Colon (tissue), 2 donors: ENCODE data around the gene SLC1A5.
"Not testable (repeated sequence)": the region's sequence is repeated elsewhere in the genome, so short reads cannot be mapped to it uniquely, and the experiment has no call there.

ENCODE experiments used
- FAIRE-seq: peaks from 2 replicates; lab custom pipeline; 2012; peaks lifted over from hg19 to GRCh38; lab: Jason Lieb, UNC
- donor health status: control.
- donor health status: control.

Gene SLC1A5

DNA sequence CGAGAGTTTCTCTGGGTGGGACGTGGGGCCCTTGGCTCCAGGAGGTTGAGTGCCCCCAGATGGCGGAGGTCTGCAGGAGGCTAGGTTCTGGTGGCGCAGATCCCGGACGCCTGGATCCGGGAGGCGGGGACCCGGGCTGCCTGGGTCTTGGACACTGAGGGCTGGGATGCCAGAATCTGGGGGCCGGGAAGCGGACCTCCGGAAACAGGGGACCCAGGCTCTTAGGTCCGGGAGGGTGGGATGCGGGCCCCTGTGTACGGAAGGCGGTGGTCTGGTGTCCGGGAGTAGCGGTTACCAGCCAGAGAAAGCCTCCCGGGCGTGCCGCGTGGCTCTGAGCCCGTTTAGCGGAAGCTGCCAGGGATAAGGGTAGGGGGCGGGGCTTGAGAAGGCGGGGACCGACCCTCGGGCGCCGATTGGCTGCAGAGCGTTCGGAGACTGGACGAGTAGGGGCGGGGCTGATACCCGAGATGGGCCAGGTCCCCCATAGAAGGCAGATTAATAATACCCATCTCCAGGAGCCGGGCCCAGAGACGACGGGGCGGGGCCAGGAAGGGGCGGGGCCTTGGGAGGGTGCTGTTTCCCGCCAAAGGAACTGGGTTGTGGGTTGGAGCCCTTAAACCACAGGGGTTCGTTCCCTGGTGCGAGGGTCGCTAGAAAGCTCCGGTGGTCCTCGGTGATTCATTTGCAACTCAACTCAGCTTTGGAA, at the start of gene SLC1A5:
Gene SLC1A5 (minus strand): TSS at position 333 of the 706 bp plus-strand sequence. CDS start 629 bp downstream, outside the sequence.
- no peak for FAIRE-seq

DNA sequence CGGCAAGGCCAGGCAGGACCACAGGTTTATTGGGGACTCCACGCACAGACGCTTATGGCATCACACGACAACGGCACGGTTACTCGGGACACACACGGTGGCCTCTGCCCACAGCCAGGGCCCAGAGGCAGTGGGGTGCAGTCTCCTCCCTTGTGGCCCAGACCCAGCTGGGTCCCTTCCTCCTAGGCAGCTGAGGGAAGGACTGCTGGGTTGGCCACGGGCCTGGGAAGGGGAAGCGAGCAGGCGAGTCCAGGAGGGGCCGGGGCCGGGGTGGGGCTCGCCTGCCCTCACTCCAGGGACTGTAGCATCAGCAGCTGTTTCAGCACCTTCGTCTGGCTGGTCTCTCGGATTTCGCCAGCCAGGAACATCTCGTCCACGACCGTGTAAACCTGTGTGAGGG, 49.8 kb upstream of the SLC1A5 start:
- FAIRE-seq: no peak

GRCh38 chr19:46834984-46835383, 46.6 kb upstream of the SLC1A5 start:
- no peak for FAIRE-seq

- no peak for FAIRE-seq
Observed at GRCh38 chr19:46834121-46834520, 45.7 kb upstream of the SLC1A5 start.

GRCh38 chr19:46830864-46831263, 42.5 kb upstream of the SLC1A5 start:
- FAIRE-seq: no peak

- FAIRE-seq: no peak
Observed at GRCh38 chr19:46828484-46828883, 40.1 kb upstream of the SLC1A5 start.

DNA sequence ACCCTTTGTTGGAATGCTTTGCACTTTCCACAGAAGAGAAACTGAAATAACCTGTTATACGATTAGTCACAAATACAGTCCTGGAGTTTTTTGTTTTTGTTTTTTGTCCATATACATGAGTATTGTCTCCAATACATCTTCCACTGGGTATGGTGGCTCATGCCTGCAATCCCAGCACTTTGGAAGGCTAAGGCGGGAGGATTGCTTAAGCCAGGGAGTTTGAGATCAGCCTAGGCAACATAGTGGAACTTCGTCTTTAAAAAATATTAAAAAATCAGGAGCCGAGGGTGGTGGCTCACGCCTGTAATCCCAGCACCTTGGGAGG, 37.3 kb upstream of the SLC1A5 start:
- FAIRE-seq: no peak

DNA sequence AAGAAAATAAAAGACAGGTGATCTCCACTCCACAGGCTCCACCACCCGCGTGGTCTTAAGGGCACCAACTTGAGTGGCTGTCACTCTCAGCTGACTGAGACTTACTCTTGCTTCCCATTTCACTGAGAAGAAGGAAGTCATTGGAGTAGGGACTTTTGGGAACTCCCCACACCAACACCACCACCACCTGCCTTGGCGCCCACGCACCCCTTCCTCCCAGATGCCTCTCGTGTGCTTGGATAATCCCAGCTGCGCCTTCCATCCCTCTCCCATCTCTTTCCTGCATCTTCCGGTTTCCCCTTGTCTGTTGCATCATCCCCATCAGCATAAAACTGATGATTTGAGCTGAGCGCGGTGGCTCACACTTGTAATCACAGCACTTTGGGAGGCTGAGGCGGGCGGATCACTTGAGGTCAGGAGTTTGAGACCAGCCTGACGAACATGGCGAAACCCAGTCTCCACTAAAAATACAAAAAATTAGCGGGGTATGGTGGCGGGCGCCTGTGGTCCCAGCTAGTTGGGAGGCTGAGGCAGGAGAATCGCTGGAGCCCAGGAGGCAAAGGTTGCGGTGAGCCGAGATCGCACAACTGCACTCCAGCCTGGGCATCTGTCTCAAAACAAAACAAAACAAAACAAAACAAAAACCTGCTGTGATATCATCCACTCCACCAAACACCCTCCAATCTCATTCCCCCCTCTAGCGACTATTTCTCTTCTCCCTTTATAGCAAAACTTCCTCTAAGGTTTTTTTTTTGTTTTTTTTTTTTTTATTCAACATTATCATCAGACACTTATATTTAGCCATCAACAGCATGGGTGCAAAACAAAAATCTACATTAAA, 36.7 kb upstream of the SLC1A5 start:
- FAIRE-seq: no peak

DNA sequence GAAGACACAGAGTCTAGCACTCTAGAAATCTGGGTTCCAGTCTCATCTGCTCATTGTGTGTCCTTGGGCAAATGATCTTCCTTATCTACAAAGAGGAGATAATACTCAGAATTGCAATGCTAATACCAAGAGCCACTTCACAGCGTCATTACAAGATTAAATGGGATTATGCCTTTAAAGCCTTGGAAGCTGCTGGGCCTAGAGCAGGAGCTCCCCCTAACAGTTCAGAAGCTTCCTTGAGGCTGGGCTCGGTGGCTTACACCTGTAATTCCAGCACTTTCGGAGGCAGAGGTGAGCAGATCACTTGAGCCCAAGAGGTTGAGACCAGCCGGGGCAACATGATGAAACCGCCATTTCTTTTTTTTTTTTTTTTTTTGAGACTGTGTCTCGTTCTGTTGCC, 34.7 kb upstream of the SLC1A5 start:
- no peak for FAIRE-seq

GRCh38 chr19:46822410-46822787, 34.0 kb upstream of the SLC1A5 start:
- FAIRE-seq: not testable (repeated sequence)

GRCh38 chr19:46821512-46822409, 33.4 kb upstream of the SLC1A5 start:
- FAIRE-seq: no peak

- FAIRE-seq: no peak
Observed at GRCh38 chr19:46818812-46819211, 30.4 kb upstream of the SLC1A5 start.

GRCh38 chr19:46815833-46816627, 27.6 kb upstream of the SLC1A5 start:
- FAIRE-seq: no peak

DNA sequence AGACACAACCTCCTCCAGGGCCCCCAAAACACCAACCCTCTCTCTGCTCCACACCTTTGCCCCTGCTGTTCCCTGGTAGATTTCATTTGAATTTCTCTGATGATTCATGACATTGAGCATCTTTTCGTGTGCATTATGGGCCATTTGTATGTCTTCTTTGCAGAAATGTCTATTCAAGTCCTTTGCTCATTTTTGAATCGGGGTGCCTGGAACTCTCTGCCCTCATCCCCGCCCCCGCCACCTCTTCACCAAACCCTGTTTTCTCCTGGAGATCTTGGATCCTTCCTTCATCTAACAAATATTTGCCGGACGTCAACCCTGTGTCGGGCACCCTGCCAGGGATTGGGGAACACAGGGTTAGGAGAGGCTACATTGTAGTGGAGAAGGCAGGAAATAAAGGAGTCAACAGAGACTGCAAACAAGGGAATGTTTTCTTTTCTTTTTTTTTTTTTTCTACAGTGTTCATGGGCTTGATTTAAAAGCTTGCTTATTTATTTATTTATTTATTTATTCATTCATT, 25.5 kb upstream of the SLC1A5 start:
- no peak for FAIRE-seq

GRCh38 chr19:46812977-46813838, 24.8 kb upstream of the SLC1A5 start:
- no peak for FAIRE-seq

DNA sequence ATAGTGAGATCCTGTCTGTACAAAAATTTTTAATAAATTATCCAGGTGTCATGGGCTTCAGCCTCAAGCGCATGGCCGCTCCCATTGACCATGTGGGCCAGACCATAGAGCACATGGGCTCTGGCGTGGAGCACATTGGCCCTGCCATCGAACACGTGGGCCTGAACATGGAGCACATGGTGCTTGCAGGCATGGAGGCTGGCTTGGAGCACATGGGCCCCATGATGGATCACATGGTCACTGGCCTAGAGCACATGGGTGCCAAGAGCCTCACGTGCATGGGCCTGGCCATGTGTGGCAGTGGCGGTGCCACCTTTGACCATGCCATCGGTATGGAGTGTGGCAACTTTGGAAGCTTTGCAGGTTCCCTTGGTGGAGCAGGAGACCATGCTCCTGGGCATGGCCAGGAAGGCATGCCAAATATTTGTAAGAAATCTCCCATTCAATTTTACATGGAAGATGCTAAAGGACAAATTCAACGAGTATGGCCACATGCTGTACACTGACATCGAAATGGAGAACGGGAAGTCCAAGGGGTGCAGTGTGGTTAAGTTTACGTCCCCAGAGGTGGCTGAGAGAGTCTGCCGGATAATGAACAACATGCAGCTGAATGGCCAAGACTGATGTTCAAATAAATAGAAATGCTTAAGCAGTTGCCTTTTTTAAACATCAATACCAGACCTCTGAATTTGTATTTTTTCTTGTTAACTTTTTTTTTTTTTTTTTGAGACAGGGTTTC, 21.3 kb upstream of the SLC1A5 start:
- no peak for FAIRE-seq

- no peak for FAIRE-seq
Observed at GRCh38 chr19:46806656-46807055, 18.3 kb upstream of the SLC1A5 start.

DNA sequence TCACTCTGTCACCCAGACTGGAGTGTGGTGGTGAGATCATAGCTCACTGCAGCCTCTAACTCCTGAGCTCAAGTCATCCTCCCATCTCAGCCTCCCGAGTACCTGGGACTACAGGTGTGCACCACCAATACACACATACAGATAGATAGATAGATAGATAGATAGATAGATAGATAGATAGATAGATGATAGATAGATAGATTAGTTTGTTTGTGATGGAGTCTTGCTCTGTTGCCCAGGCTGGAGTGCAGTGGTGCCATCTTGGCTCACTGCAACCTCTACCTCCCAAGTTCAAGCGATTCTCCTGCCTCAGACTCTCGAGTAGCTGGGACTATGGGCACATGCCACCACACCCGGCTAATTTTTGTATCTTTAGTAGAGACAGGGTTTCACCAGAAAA, 16.0 kb upstream of the SLC1A5 start:
- not testable (repeated sequence) for FAIRE-seq

DNA sequence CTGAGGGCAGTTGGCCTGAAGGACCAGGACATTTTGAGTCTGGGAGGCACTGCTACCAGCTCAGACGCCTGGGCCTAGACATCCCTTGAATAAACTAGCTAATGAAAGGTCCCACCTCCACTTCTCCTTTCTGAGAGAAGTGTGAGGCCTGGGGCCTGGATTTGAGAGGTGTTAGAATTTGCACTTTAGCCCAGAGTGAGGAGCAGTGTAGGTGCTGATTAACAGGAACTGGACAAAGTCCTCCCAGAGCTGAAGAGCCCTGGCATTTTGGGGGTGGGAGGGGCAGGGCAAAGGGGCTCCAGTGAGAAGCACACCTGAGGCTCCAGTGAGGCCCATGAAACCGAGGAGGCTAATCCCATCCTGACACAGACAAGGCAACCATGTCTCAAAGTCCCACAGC, 15.2 kb upstream of the SLC1A5 start:
- FAIRE-seq: no peak

- FAIRE-seq: no peak
Observed at GRCh38 chr19:46802152-46802551, 13.8 kb upstream of the SLC1A5 start.
